Sigmoid colon (tissue), 4 donors: ENCODE measurements around the gene ADGRG3.

Experiments used
- POLR2A ChIP-seq, 2 donors: fragments of 450-650 bp; IDR thresholded peaks; one replicate each; pipeline ENCODE4 v1.6.1; 2016; ENCODE audit warnings: antibody characterized with exemption in 2 of 2, mild to moderate bottlenecking in 2 of 2, moderate library complexity in 2 of 2
- POLR2AphosphoS5 ChIP-seq, 4 donors: sonication (generic); formaldehyde crosslinking; IDR thresholded peaks; one replicate each; pipeline ENCODE4 v1.6.1; 2017; ENCODE audit warnings: antibody characterized with exemption in 4 of 4
- TF ChIP-seq, protein P1 (sequence below), 4 experiments: fragments of 450-650 bp in 3 of 4; fragments of 200-600 bp in 1 of 4; IDR thresholded peaks; one replicate each; pipeline ENCODE4 v1.5.1; 2016 to 2019; ENCODE audit warnings: antibody characterized with exemption in 4 of 4, mild to moderate bottlenecking in 3 of 4, moderate library complexity in 2 of 4

DNA sequence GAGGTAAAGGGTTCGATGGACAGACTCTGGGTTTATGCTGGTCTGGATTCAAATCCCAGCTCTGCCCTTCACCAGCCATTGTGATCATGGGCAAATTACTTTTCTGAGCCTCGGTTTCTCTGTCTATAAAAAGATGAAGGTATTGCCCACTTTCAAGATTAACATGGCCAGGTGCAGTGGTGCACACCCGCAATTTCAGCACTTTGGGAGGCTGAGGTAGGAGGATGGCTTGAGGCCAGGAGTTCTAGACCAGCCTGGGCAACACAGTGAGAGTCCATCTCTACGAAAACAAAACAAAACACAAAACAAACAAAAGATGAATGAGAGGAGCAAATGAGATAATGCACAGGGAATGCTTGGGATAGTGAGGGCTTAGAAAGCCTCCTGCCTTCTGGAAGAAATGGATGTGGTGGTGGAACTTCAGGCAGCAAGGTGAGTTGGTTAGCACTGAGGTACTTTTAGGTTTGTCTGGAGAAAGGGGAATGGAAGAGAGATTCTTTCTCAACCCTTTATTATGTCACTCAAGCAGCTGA is 8.5 kb downstream of the ADGRG3 start:
- TF ChIP-seq, protein P1, sequence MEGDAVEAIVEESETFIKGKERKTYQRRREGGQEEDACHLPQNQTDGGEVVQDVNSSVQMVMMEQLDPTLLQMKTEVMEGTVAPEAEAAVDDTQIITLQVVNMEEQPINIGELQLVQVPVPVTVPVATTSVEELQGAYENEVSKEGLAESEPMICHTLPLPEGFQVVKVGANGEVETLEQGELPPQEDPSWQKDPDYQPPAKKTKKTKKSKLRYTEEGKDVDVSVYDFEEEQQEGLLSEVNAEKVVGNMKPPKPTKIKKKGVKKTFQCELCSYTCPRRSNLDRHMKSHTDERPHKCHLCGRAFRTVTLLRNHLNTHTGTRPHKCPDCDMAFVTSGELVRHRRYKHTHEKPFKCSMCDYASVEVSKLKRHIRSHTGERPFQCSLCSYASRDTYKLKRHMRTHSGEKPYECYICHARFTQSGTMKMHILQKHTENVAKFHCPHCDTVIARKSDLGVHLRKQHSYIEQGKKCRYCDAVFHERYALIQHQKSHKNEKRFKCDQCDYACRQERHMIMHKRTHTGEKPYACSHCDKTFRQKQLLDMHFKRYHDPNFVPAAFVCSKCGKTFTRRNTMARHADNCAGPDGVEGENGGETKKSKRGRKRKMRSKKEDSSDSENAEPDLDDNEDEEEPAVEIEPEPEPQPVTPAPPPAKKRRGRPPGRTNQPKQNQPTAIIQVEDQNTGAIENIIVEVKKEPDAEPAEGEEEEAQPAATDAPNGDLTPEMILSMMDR (IDR thresholded peaks at IDR 0.05) = no peak
- no peak for TF ChIP-seq POLR2A (IDR thresholded peaks at IDR 0.05)
- TF ChIP-seq POLR2AphosphoS5 (IDR thresholded peaks at IDR 0.05) = no peak
